D341Med (cell line): ENCODE data around the gene ZDHHC11B.
"Not testable (repeated sequence)": the region's sequence is repeated elsewhere in the genome, so short reads cannot be mapped to it uniquely, and the experiment has no call there.

ENCODE experiments used
- DNase-seq: peaks from one replicate; pipeline ENCODE4 v3.0.0; 2012; ENCODE audit warnings: low spot score

ZDHHC11B gene

DNA sequence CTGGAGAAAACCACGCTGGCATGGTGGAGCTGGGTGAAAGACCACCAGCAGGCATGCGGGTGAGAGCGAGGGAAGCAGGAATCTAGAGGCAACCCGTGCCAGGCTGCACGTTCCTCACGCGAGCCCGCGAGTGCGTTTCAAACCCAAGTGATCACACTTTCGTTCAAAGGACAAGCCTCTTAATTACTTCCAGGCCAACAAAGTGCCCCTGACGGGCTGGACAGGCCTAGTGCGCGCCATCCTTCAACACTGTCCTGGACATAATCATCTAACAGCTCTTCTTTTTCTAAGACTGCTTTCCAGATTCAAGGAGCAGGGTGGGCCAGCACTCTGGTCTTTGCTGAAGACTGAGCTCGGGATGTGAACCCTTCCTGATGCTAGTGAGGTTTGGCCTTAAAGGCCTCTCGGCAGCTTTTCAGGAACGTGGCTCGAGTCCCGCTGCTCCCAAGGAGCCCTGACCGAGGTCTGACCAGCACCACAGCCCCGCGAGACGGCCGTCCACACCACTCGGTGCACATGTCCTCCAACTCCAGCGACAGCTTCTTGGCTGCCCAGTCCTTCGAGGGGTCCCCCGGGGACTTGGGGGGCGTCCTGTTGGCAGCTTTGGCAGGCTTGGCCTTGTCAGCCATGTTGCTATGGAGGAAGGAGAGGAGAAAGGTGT is 14.9 kb downstream of the ZDHHC11B start:
- peak; percentile 4 for DNase-seq

DNA sequence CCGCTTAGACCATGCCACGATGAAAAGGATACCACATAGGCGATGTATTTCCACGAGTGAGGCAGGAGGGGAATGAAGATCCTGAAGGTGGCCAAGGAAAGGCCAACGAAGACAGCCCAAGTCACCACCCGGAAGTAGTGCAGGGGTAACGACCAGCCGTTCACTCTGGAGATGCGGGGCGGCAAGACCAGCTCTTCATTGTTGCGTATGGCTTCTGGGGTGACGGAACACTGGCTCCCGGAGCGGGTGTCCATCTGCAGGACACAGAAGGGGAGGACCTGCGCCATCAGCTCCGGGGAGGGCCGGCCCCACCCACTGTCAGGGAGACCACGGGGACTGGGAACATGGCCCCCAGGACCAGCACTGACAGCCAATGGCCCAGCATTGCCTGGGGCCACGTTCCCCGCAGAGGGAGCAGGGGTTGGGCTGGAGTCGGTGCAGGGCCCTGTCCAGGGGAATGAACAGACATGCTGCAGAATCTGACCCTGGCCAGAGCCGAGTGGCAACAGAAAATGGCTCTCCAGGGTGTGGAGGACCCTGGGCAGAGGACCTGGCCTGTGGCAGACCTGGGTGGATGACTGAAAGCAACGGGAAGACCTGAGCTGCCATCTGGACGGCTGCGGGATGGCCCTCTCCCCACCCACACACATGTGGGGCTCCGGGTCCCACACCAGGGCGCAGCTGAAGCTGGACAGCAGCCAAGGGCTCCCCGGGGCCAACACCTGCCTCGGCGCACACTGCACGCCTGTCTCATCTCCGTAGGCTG is 17.7 kb downstream of the ZDHHC11B start:
- no peak for DNase-seq

DNA sequence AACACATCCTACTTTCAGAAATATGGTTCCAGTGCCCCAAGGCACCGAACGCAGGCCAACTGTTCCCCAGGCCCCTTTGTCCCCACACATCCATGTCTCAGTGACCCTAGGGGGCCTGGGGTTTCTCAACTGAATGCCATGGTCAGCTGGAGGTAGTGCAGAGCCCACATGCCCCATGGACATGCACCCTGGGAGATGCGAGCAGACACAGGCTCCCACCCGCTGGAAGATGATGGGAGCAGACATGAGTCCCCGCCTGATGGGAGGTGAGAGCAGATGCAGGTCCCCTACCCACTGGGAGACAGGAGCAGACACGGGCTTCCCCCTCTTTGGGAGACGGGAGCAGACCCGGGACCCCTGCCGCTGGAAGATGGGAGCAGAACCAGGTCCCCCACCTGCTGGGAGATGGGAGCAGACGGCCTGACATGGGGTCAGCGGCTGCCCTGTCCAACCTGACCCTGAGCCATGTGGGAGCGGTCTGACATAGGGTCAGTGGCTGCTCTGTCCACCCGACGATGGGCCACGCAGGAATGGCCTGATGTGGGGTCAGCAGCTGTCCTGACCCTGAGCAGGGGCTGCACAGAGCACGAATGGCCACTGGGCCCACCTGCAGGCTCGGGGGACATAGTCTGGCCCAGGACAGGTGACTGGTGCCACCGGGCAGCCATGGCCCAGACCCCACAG is 18.4 kb downstream of the ZDHHC11B start:
- DNase-seq = no peak

DNA sequence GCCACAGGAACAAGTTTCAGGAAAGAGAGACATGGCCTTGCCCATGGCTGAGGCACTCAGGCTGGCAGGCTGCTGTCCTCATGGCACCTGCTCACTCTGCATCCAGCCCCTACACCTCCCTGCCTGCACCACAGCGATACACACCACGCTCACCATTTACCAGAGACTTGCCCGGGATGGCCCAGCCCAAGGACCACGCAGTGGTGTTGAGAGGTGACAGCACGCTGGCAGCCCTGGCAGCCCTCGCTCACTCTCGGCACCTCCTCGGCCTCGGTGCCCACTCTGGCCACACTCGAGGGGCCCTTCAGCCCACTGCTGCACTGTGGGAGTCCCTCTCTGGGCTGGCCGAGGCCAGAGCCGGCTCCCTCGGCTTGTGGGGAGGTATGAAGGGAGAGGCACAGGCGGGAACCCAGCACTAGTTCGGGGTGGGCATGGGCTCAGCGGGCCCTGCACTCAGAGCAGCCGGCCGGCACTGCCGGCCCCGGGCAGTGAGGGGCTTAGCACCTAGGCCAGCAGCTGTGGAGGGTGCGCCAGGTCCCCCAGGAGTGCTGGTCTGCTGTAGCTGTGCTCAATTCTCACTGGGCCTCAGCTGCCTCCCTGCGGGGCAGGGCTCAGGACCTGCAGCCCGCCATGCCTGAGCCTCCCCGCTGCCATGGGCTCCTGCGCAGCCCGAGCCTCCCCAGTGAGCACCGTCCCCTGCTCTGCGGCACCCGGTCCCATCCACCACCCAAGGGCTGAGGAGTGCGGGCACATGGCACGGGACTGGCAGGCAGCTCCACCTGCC is 20.3 kb downstream of the ZDHHC11B start:
- no peak for DNase-seq

DNA sequence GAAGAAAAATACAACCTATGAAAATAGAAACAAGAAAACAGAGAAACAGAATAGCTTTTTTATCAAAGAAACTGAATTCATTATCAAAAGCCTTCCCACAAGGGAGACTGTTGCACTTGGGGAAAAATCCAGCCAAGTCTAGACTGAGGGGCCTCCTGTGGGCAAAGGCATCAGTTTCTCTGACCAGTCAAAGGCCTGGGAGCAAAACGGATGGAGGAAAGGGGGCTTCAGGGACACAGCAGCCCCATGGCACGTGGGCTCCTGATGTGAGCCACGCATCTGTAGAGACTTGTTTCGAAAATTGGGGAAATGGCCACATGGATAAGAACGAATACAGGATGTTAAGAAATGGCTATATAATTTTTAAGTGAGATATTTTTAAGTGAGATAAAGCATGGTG is 21.1 kb downstream of the ZDHHC11B start:
- no peak for DNase-seq

DNA sequence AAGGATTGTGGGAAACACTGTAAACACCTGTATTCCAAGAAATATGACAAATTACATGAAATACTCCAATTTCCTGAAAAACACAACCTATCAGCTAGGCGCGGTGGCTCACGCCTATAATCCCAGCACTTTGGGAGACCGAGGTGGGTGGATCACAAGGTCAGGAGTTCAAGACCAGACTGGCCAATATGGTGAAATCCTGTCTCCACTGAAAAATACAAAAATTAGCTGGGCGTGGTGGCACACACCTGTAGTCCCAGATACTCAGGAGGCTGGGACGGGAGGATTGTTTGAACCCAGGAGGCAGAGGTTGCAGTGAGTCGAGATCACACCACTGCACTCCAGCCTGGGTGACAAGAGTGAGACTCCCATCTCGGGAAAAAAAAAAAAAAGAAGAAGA is 21.5 kb downstream of the ZDHHC11B start:
- not testable (repeated sequence) for DNase-seq

DNA sequence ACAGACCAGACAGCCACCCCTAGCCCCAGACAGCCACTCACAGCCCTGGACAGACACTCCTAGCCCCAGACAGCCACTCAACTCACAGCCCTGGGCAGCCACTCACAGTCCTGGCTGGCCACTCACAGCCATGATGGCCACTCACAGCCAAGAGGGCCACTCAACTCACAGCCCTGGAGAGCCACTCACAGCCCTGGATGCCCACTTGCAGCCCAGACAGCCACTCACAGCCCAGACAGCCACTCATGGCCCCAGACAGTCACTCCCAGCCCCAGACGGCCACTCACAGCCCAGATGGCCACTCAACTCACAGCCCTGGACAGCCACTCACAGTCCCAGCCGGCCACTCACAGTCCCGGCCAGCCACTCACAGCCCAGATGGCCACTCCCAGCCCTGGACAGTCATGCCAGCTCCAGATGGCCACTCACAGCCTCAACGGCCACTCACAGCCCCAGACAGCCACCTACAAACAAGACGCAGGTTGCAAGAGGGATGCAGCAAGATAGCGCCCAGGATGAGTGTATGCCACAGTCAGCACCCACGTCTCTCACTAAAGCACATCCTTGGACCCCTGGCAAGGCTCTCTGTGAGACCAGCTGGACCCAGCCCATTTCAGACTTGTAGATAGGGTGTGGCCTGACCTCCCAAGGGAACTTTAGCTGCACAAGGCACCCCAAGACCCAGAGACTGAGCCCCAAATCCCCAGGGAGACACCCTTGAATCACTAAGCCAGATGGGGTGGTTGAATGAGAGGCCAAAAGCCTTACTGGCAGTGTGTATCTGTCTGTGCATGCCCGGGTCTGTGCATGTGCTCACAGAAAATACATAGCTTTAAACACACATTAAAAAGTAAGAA is 22.4 kb downstream of the ZDHHC11B start:
- DNase-seq = no peak

DNA sequence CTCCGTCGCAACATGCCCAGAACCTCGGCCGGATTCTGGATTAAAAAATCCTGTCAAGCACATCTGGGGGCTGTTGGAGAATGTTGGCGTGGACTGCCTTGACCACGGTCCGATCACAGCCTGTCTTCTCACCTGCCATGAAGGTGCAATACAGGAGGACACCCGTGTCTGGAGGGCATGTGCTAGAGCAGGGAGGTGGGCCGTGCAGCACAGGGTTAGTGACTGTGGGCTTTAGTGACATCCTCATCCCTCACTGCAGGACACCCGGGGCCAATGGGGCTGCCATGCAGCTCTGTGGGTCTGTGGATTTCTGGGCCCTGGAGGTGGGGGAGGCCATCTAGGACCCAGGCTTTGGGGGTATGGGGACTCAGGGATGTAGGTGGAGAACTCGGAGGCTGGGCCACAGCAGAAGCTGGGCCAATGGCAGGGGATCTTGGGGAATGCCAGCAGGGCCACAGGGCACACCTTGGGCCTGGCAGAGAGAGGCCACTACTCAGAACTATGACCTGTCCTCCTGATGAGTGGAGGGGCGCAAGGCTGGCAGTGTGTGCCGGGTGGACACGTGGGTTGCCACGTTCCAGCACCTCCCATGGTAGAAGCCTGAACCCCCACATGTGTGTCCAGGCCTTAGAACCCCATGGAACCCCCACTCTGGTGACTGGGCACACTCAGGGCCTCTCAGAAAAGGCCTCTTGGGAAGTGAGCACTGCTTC is 23.3 kb downstream of the ZDHHC11B start:
- DNase-seq = no peak

DNA sequence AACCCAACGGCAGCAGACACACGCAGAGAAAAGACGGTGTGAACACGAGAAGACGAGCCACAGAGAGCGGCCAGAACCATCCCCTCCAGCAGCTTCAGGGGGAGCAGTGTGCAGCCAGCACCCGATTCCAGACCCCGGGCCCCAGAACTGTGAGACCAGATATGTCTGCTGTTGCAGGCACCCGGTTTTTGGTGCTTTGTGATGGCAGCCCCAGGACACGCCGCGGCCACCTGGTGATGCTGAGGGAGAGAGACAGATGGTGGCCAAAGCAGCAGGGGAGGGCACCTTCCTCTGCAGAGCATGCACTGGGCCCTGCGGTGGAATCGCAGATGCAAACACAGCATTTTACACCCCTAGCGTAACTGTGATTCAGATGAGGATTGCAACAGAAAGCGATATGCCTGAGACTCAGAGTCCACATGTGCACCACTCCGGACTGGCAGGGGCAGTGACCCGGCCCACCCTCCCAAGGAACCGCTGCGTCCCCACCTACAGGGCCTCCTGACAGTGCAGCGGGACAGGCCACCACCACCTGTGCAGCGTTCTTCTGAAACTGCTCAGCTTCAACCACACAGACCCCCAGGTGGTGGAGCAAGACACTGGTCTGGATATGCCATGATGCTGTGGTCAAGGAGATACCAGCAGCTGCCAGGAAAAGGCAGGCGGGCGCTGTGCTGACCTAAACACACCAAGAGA is 24.0 kb downstream of the ZDHHC11B start:
- DNase-seq = no peak

DNA sequence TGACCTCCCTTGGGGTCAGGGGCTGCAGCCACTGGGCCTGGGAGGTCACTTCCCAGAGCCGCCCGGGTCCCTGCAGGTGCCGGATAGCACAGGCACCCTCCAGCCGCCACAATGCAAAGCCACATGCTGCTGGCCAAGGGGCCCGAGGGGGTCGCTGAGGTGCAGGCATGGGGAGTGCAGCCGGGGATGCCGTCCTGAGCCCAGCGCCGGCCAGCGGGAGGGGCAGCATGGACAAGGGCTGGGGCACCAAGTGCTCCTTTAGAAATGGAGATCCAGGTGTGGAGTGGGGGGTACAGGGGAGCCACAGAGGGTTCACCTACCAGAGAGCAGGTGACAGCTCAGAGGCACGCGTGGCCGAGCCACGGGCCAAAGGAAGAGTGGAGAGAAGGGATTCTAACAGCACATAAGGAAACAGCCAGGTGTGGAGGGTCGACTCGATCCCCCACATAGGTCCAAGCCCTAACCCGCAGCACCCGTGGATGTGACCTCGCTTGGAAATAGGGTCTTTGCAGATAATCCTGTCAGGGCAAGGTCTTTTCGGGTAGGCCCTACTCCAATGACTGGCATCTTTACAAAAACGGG is 24.7 kb downstream of the ZDHHC11B start:
- DNase-seq = no peak

DNA sequence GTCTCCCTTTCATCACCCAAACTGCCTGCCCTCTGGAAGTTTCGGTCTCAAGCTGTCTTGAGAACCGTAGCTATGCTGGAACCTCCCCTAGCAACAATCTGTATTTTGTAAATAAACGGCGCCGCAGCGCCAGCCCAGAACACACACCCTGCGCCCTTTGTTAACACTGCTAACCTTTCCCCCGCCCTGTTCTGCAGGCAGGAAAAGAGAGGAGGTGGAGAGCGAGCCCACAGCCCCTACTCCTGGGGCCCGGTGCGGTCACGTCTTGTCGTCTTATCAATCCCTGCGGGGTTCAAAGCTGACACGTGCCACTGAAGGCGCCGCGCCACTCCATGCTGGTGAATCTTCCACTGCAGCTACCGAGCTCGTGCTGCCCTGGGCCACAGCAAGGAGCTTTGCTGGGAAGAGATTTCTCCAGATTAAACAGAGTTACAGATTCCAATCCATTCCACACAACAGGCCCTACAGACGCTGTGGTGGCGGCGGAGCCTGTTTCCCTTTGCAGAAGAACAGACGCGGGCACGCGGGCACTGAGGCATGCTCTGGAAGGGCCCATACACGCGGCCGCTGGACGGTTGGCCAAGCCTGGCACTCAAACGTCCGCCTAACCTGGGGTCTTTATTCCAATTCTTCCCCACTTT is 25.3 kb downstream of the ZDHHC11B start:
- no peak for DNase-seq

DNA sequence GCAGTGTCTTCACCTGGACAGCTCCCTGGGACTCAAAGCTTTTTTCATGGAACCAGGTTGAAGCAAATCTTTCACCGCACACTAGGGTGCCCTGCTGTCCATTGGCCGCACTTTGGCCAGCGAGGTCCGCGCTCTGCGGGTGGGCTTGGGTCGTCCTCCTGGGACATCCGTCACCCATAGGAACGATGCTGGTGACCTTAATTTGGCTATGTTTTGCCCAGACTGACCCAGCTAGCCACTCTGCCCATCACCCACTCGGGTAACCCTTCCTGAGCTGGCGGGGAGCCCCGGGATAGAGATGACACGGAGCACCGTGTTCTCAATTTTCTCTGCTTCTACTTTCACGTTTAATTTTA is 25.9 kb downstream of the ZDHHC11B start:
- DNase-seq = no peak

DNA sequence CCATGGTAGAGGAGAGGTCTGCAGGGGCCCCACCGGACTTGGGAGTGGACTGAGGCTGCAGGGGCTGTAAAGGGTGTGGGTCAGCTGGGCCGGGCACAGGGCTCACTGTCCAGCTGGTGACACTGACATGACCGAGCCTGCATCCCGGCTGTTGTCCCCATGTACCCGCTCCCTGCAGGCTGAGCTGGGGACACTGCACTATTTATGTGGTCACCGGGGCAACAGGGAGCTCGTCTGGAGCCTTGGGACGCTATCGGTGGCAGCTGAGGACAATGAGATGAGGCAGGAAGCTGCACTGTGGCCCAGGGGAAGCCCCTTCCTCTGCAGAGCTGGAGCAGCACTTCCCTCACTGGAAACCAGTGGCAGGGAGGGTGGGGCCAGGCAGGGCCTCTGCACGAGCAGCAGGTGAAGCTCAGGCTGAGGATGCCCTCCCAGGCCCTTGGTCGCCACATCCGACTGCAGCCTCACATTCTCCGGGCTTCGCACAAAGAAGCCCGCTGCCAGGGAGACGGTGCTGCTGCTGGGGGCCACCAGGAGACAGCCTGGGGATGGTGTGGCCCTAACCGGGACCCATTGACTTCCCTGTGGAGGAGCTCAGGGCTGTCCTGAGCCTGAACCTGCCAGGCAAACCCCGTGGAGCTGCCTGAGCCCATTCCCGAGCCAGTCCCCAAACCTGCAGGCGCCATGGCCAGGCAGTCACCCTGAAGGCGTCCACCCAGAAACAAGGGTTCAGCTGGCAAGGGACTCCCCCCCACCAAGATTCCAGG is 26.4 kb downstream of the ZDHHC11B start:
- DNase-seq = no peak

DNA sequence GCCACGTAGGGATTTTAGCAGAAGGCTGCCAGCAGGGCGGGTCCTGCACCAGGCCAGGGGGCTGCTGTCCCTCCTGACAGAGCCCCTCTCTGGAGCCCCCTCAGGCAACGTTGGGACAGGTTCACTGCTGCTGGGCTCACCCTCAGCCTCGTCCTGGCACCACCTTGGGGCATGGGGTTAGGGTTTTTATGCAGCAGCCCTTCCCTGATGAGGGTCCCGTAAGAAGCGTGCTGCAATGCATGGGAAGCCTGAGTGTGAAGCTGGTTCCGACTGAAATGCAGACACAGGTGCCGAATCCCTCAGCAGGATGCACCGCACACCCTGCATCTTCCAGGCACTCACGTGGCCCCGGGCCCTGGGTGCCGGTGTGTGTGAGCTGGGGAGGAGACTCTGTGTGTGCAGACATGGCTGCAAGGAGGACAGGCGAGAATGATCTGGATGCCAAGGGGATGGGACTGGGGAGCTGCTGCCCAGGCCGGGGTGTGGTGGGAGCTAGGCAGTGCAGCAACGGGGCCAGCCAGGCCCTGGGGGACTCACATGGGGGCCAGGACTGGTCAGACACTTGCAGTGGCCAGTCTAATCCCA is 27.1 kb downstream of the ZDHHC11B start:
- no peak for DNase-seq

DNA sequence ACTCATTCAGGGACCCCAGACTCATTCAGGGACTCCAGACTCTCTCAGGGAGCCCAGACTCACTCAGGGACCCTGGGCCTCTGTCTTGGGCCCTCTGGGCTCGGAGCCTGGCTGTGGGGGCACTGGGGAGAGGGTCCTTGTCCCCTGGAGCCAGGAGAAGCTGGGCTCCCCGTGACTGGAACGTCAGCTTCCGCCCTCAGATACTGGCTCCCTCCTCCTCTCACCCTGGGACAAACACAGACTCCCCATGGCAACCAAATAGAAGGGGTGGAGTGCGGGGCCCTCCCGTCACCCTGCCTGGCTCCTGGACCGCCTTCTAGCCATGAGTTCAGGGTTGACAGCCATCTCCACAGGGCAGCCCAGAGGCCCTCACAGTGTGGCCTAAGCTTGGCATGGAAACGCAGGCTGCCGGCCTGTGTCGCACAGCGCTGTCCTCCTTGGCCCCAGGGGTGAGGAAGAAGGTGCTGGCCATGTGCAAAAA is 27.6 kb downstream of the ZDHHC11B start:
- no peak for DNase-seq

DNA sequence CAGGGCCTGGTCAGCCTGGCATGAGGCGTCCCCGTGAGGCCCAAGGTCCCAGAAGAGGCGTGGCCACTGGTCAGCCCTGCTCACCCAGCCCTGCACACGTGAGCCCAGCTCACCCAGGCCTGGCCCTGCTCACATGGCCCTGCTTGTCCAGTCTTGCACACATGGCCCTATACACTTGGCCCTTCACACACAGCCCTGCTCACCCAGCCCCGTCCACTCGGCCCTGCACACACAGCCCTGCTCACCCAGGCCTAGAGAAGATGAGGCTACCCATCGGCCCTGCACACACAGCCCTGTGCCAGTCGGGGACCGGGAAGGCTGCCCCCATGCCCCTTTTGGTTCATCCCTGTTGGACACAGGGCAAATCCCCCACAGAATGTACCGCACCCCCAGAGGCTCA is 28.4 kb downstream of the ZDHHC11B start:
- DNase-seq = no peak

DNA sequence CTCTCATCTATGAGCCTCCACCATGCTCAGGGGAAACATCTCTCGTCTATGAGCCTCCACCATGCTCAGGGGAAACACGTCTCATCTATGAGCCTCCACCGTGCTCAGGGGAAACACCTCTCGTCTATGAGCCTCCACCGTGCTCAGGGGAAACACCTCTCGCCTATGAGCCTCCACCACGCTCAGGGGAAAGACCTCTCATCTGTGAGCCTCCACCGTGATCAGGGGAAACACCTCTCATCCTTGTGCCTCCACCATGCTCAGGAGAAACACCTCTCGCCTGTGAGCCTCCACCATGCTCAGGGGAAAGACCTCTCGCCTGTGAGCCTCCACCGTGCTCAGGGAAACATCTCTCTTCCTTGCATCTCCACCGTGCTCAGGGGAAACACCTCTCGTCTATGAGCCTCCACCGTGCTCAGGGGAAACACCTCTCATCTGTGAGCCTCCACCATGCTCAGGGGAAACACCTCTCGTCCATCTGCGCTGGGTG is 30.3 kb downstream of the ZDHHC11B start:
- DNase-seq = not testable (repeated sequence)
